ENCODE data around the gene ARPC3. TPM values are rescaled to one million over a fixed set of nuclear protein-coding genes. Genes with fewer than 3 reads are reported as not detected.

ARPC3 gene
- total and polyA plus RNA-seq, 9 of the 15 experiments (the other 6 are each of a cell fraction or from before 2014, with no cell fraction given) = 74.2 to 575 (median 345) TPM

DNA sequence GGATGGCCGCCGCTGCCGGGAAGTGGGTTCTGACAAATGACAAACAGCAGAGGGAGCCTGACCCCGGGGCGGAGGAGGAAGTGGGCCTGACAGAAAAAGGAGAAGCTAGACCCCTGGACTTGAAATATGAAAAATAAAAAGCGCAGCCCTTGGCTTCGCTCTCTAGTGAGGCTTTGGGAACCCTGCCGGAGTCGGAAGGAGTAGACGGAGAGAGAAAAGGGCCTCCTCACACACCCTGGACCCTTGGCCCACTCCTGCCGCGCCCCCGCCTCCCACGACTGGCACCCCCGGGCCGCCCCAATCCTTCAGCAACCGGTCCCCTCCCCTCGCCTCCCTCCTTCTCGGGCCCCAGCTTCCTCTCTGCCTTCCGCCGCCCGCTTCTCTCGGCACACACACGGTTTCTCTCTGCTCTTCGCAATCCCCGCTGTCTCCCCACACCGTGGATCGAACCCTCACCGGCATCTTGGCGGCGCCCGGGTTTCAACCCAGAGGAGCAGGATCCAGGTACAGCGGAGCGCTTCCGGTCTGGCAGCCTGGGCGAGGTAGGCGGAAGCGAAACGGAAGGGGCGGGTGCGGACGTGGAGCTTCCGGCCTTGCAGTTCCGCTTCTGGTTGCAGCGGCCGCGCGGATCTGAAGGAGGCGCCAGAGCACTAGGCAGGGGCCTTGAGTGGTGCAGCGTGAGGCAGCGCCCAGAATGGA, at the start of gene ARPC3 (continued):
- no peak for TF ChIP-seq ARID3A (IDR thresholded peaks at IDR 0.05; ENCODE audit: borderline replicate concordance, low read depth, low read length)
- no peak for TF ChIP-seq HDAC6 (IDR thresholded peaks at IDR 0.05; ENCODE audit: low read depth, low read length)
- TF ChIP-seq PHTF2 (CRISPR knock-in tag; IDR thresholded peaks at IDR 0.05) = no peak
- TF ChIP-seq MGA (IDR thresholded peaks at IDR 0.05) = no peak
- no peak for TF ChIP-seq RBM39 (optimal IDR thresholded peaks at IDR 0.05; ENCODE audit: low read depth, low read length)
- TF ChIP-seq EGR1 (conservative IDR thresholded peaks at IDR 0.05) = peak; percentile 99
- peak; percentile 49; the same call in 1 of the 2 replicates for TF ChIP-seq KLF1 (tag; IDR thresholded peaks at IDR 0.05)
- no peak for TF ChIP-seq NR4A1 (CRISPR knock-in tag; IDR thresholded peaks at IDR 0.05)
- no peak for TF ChIP-seq NR4A1 (tag; IDR thresholded peaks at IDR 0.05)
- TF ChIP-seq, protein P1, sequence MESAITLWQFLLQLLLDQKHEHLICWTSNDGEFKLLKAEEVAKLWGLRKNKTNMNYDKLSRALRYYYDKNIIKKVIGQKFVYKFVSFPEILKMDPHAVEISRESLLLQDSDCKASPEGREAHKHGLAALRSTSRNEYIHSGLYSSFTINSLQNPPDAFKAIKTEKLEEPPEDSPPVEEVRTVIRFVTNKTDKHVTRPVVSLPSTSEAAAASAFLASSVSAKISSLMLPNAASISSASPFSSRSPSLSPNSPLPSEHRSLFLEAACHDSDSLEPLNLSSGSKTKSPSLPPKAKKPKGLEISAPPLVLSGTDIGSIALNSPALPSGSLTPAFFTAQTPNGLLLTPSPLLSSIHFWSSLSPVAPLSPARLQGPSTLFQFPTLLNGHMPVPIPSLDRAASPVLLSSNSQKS (CRISPR knock-in tag; IDR thresholded peaks at IDR 0.05) = no peak
- peak; percentile 97 for TF ChIP-seq RBFOX2 (IDR thresholded peaks at IDR 0.05; ENCODE audit: low read depth, low read length)
- TF ChIP-seq, protein P2, sequence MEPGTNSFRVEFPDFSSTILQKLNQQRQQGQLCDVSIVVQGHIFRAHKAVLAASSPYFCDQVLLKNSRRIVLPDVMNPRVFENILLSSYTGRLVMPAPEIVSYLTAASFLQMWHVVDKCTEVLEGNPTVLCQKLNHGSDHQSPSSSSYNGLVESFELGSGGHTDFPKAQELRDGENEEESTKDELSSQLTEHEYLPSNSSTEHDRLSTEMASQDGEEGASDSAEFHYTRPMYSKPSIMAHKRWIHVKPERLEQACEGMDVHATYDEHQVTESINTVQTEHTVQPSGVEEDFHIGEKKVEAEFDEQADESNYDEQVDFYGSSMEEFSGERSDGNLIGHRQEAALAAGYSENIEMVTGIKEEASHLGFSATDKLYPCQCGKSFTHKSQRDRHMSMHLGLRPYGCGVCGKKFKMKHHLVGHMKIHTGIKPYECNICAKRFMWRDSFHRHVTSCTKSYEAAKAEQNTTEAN (CRISPR knock-in tag; IDR thresholded peaks at IDR 0.05) = no peak
